ENCODE results near the gene LANCL1.

LANCL1 gene, protein sequence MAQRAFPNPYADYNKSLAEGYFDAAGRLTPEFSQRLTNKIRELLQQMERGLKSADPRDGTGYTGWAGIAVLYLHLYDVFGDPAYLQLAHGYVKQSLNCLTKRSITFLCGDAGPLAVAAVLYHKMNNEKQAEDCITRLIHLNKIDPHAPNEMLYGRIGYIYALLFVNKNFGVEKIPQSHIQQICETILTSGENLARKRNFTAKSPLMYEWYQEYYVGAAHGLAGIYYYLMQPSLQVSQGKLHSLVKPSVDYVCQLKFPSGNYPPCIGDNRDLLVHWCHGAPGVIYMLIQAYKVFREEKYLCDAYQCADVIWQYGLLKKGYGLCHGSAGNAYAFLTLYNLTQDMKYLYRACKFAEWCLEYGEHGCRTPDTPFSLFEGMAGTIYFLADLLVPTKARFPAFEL

DNA sequence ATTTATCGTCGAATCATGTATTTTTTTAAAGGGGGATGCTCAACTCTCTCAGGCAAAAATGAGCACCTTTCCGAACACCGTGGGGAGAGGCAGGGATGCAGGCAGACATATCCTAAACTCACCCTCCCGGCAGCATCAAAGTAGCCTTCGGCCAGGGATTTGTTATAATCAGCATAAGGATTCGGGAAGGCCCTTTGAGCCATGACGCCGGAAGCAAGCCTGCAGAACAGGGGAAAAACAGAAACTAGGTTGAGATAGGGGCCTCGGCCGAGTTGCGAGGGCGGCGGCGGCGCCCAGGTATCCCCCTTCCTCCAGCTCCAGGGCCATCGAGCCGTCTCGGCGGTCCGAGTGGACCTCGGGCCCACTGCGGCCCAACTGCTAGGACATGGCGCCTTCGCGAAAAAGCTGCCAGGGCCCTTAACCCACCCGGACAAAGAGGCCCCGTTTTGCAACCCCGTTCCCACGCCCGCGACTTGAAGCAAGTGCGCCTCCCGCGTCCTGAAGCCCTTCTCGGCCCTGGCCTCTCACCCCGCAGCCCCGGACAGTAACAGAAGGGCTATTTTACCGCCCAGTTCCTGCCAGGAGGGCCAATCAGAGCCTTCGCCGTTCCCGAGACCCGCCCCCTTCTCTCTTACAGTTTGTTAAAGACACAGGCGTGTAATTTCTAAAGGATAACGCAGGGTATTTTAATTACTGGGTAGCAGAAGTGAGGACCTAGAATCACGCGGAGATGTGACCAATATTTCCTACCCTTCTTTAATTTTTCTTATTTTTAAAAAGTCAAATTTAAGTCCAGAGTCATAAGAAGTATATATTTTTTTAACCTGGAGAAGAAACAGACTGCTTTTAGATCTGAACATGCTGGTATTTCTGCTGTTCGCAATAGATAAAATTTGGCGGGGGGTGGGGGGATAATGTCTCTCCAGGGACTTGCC, at the start of gene LANCL1:
Gene LANCL1 (minus strand): TSS at position 566 of the 935 bp plus-strand sequence. CDS start 363 bp downstream, at position 203.
- DNase-seq, result peak; percentile 92

DNA sequence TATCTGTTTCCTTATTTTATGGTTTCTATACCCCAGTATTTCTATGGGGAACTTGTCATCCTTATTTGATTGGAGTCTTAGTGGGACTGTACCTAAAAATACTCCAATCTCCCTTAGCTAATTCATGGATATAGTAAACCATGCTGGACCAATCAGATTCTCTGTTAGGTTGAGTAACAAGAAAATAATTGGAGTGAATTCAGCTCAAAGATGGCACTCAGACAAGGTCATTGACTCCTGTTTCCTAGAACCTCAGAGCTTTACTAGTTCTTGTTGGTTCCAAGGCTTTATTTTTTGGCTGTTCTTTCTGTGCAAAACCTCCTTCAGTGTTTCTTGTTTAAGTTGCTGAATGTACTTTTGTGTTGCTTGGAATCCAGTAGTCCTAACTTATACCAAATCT, 48.0 kb upstream of the LANCL1 start:
- no peak for DNase-seq

DNA sequence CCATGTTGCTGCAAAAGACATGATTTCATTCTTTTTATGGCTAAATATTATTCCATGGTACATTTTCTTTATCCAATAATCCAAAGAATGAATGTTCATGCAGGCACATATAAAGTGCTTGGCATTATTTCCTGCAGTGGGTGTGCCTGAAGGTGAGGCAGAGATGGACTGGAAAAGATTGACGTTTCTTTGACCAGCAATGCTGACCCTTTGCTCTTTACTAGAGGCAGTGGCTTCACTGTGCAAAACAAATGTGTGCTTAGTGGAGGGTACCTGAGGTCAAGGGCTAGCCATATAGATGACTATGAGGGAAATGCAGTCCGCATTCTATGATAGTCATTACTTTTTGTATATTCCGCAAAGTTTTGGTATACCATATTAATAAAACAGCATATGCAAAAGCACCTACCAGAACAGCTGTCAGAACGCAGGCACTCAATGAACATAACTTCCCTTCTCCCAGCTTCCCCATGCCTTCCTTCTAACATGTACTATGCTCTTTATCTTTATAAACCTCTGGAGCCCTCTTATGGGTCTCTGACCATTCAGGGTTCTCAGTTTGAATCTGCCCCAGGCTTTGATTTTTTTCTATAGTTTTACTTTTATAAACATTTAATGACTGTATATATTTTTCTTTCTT, 47.2 kb upstream of the LANCL1 start:
- DNase-seq, result no peak

DNA sequence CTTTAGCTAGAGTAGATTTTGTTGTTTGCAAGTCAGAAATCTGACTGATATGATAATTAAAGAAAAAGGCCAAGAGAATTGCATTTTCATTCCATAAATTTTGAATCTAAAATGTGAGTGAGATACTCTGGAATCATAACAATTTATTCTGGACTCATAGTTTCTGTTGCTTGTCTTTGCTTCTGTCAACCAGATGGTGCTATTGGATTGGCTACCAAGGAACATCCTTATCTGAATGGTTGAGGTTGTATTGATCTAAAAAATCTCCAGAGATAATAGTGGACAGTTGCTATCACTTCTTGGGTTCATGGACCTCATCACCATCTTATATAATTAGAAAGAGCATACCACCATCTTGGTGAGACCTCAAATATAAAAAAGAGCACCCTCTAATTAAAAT, 45.8 kb upstream of the LANCL1 start:
- no peak for DNase-seq

DNA sequence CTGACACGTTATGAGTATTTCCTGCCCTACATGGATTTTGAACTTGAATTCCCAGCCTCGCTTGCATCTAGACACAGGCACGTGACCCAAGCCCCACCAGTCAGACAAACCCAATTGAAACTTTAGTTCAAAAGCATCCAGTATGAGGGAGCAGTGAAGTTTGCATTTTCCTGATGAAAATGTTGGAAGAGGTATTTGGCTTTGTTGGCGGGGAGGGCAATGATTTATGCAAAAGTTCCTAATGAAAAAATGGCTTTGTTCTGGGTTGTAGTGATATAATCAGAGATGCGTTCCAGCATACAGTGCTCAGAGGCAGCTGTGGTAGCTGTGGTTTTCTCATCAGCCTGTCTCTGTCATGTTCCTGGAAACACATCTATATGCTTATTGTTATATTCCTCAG, 43.0 kb upstream of the LANCL1 start:
- DNase-seq, result no peak

DNA sequence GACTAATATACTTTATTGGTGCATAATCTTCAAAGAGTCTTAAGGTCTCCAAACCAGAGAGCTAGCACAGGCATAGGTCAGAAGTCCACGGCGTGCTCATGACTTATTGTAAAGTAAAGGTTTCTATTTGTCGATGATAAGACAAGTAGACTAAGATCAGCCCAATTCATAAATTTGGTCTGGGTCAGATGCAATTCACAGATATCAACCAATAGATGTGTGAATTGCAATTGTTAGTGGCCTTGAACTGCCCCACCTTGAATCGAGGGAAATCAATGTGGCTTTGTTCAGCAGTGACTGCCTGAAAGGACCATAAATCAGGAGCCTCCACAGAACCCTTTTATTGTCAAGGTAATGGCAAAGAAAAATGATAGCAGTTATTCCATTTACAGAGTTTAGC, 40.7 kb upstream of the LANCL1 start:
- no peak for DNase-seq

DNA sequence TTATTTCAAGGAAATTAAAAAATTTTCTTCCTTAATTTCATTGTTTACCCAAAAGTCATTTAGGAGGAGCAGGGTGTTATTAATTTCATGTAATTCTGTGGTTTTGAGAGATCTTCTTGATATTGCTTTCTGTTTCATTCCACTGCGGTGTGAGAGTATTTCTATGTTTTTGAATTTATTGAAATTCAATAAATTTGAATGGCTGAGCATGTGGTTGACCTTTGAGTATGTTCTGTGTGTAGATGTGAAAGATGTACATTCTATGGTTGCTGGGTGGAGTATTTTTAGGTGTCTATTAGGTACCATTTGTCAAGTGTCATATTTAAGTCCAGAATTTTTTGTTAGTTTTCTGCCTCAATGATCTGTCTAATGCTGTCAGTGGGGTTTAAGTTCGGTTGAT, 39.4 kb upstream of the LANCL1 start:
- no peak for DNase-seq

DNA sequence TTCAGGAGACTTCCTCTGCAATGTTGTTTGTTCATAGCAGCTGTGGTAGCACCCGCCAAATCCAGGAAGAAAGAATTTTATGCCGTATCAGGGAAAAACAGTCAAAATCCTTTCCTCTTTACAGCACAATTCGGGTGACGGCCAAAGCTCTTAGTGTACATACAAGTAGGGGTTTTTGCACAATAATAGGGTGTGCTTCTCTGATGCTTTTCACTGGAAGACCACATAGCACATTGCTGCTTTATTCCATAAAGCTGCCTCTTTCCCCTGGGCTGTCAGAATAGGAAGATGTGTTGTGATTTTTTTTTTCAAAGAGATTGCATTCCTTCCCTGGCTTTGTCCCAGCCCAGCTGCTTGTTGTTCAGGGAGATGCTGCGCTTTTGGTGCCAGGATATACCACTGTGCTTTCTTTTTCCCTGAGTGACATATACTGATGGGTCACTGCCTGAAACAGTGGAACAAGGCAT, 27.2 kb upstream of the LANCL1 start:
- no peak for DNase-seq

DNA sequence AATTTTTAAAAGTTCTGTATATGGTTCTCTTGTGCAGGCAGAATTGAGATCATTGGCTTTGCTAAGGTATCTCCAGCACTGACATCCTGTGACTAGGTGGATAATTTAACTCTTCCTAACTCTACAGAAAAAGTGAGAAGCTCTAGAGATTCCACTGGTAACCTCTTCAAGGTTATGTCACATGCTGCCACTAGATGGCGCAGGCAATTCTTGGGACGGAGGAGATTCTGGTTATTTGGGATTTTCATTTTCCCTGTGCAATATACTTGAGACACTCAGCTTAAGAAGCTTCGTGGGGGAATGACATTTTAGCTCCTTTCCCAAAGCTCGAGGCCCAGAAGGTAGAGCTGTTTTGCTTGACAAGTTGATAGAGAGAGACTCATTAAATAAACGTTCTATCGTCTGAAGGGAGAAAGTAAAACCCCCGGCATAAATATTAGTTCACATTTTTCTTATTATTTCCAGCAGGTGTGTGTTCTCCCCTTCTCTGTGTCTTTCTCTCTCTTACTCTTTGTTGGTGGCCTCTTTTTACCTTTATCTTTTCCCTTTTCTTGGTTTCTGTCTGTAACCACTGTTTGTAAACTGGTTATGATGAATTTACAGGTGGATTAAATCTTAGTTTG, 26.6 kb upstream of the LANCL1 start:
- DNase-seq, result peak; percentile 39

DNA sequence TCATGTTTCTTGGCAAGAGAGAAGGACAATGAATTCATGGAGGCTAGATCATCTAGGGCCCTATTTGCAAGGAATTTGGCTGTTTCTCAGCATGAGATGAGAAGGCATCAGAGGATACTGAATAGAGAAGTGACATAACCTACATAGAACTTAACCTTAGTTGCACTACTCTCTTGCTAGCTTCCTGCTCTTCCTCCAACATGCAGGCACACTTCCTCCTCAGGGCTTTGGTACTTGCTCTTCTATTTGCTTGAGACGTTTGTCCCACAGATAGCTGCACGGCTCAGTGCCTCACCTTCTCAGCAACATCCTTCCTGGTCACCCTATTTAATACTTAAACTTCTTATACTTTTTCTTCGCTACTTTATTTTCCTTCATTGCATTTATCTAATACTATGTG, 20.0 kb upstream of the LANCL1 start:
- no peak for DNase-seq

DNA sequence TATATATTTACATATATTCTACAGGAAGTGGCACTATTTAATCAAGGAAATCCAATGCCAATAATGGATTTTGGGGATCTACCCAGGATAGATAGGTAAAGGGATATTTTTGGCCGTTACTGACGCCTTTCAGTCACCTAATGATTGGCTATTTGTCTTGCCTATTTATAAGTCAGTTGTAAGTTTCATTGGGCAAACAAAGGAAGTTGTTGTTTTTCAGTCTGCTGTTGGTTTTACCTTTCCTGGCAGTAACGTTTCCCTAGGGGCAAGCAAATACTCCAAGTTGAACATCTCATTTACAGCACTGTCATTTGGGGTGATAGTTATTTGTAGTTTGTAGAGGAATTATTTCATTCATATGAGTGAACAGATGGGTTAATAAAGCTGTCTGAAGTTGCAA, 17.0 kb upstream of the LANCL1 start:
- no peak for DNase-seq

DNA sequence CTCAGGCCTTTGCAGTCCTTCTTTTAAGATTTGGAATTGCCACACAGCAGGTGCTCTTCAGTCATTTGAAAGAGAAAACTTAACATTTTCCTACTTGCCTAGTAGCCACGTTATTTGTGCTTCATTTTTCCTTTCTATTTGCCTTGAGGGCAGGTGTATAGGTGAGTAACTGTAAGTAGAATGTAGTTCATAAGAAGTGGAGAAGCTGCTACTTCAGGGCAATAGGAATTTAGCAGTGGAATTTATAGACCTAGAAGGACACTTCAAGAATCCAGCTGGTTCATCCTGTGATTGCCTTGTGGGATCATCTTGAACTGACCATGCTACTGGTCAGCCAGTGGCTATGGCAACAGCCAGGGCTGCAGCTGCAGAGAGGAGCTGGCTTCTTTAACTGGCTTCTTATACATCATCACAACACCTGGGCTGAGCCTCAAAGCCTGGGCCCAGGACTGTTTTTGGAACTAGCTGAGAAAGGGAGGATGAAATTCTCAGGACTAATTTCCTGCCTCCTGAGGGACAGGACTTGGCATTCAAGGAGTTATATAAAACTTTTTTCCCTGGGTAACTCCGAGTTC, 5.1 kb upstream of the LANCL1 start:
- peak; percentile 50 for DNase-seq

DNA sequence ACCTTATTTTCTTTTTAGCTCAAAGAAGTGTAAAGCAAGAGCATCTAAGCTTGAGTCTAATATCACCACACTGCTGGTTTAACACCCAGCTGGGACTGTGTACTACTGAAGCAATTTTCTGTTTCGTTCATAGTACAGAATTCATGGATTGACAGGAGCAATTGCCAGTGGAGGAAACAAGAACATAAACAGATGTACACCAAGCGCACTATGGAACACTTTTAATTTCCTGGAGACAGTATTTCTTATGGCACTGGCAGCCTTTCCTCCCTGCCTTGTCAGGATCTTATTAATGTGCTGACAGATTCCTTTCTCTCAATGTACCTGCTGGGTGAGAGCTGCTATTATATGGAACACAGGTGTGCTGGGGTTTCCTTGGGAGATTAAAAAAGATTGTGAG, 4.2 kb upstream of the LANCL1 start:
- DNase-seq, result no peak

DNA sequence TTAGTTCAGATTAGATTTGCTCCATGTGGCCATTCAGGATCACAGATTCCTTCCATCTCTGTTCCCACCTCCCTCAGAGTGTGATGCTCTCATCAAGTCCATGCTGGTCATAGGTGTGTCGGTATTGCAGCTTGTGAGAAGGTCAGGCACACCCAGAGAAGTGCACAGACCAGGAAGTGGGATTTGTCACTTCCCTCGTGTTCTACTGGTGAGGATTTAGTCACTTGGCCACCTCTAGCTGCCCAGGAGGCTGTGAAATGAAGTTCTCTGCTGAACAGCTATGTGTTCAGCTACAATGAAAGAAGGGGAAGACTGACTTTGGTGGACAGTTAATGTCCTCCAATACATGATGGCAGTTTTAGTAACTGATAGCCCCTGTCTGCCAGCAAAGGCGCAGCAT, 3.5 kb upstream of the LANCL1 start:
- DNase-seq, result no peak

DNA sequence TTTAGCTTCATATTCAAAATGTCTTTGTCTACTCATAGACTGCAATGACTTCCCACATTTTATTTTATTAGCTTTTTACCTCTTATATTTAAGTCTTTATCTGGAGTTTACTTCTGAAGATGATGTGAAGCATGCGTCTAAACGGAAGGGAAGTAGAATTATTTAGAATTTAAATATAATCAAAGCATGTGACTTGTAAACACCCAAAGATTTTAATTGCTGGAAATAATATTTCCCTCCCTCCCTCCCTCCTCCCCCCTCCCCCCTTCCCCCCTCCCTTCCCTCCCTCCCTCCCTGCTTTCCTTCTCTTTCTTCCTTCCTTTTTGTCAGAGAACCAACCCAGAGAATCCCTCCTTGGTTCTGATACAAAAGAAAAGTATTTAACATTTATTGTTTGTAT, 2.1 kb upstream of the LANCL1 start:
- DNase-seq, result no peak

DNA sequence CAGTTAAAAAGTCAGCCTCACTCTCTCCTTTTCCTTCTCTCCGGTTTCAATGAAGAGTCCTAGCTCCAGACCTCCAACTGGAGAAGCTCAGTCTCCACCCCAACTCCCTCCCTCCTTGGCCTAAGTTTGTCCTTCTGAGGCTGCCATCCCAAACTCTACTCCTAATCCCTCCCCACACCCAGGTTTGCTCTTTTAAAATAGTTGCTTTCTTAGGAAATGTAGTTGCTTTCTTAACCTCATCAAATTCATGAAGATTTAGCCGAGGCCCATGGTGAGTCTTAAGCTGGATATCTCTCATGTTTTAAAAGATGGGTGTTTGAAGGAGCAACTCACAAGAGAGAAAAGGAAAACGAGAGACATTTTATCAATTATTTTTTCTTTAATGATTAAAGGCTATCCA, 937 bp upstream of the LANCL1 start:
- peak; percentile 42 for DNase-seq

DNA sequence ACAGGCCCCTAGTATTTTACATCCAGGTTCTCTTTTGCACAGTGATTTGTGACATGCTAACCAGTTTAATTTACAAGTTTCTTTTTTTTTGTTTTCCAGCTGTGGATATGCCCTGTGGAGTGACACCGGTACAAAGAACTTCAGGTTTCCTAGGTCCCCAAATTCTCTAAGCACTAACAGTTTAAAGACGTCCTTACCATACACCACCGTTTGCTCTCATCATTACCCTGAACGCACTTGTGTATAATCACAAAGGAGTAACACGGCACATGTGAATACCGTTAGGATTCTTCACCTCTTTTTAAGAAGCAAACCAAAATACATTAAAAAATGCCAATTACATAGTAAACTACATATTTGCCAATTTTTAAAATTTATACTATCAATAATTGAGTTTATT, 853 bp downstream of the LANCL1 start:
- DNase-seq, result no peak

DNA sequence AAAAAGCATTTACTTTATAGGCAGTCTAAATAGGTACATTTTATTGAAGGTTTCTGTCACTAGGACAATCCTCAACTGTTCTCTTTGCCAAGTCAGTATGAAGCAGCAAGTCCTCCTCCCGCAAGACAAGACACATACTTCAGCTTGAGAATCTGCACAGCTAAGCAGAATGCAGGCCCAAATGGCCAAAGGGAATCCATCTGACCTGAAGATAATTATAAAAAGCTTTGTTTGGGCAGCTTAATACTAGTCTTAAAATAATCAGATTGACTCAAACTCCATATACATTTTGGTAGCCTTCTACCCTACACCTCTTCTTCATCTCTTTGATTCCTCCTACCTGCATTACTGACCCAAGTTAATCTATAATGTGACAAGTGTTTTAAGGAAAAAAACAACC, 1.8 kb downstream of the LANCL1 start:
- DNase-seq, result no peak

DNA sequence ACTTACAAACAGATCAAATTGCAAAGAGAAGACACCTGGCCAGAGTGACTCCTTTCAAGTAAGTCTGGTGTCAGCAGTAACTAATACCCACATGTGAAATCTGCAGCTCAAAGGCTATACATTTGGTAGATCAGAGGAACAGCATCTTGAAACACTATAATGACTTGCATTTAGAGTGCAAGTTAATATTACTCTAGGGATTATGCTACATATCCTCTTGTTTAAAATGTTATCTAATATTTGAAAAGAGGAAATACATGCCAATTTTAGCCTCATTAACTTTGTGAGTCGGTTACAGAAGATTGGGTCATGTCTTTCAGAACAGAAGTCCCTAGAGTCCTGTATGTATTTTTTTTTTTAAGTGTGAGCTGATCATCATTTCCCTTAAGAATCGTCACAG, 15.2 kb downstream of the LANCL1 start:
- DNase-seq, result no peak

DNA sequence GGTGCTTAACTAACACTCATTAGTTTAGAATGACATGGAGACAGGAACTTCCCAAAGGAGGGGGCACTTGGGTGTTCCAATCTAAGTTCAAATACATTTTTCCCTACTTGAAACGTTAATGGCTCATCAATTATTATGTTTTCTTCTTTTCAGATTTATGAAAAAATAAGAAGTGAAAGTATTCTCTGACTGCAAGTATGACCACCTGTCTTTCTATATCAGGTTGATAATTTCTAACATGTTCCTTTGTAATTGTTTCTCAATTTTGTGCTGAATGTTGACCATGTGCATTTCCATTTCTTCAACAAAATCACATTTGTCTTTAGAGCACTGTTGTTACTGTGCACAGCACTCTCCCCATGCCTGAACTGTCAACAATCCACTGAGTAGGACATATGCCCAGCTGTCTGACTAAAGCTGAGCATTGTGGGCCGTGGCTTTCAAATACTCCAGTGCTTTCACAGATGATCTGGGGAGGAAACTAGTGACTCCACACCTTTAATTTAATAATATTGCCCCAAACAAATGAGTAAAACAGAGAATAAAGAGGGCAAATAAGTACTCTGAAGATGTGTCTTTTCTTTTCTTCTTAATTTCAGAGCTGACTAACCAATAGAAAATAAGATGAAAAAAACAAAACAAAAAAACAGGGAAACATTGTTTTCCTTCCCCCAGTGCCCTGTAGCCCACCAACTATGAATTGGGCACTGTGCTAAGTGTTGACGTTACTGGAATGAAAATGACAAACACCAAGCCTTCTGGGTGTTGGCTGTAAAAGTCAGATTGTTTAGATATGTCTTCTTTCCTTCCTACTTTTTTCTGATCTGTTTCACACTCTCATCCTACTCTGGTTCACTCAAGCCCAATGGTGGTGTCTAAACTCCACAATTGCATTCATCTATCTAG, 16.0 kb downstream of the LANCL1 start:
- DNase-seq, result no peak

DNA sequence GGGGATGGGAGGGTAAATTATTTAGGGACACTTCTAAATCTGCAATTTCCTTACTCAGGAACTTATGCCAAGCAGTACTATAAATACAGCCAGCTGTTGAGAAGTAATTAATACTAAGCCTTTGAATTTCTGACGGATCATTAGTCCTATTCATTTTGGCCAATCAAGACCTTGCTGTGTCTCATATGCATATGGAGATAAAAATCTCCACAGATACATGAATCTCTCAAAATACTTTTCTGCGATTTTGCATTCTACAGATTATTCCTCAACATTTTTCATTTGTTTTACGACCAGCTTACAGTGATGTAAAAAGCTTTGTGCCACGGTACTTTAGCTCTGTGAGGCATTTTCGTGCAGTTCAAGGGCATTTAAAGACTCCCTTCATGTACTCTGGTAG, 16.7 kb downstream of the LANCL1 start:
- no peak for DNase-seq

DNA sequence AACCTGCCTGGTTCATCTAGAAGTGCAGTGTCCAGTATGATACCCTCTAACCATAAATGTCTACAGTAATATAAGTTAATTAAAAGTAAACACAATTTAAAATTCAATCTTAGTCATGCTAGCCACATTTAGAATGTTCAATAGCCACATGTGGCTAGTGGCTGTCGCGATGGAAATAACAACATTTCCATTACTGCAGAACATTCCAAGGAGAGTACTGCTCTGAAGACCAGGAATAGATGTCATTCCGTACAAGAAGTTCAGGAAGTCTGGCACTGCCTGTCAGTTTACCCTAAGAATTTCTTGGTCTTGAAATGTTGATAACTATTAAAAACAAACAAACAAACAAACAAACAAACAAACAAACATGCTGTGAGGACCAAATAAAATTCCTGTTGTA, 17.2 kb downstream of the LANCL1 start:
- DNase-seq, result no peak
